ENCODE data around the gene CRELD1.

- TF ChIP-seq CTCF (IDR thresholded peaks at IDR 0.05; ENCODE audit: low read depth, low read length) (no peak), EZH2phosphoT487 (IDR thresholded peaks at IDR 0.05; ENCODE audit: low read depth) (no peak)
These were observed 16.0 kb downstream of the CRELD1 start for GRCh38 chr3:9949626-9950025.

Data from OCI-LY3 (cell line).